Vagina (tissue), 2 donors: ENCODE data around the gene RNF223. TPM values are rescaled to one million over a fixed set of nuclear protein-coding genes. Genes with fewer than 3 reads are reported as not detected.

Experiments
- DNase-seq, 2 donors: peaks; one replicate each; pipeline ENCODE4 v3.0.0-alpha.2; 2017; ENCODE audit errors: extremely low spot score in 2 of 2
- H3K27ac ChIP-seq: fragments of 200-600 bp; sonication (generic); one replicate; pipeline ENCODE4 v1.5.1; 2019
- H3K27me3 ChIP-seq: fragments of 200-600 bp; sonication (generic); one replicate; pipeline ENCODE4 v1.5.1; 2019
- H3K36me3 ChIP-seq, 2 donors: fragments of 200-600 bp; sonication (generic); one replicate each; pipeline ENCODE4 v1.5.1; 2017 to 2019
- H3K4me1 ChIP-seq: fragments of 200-600 bp; sonication (generic); one replicate; pipeline ENCODE4 v1.5.1; 2019
- H3K4me3 ChIP-seq, 2 donors: fragments of 200-600 bp; sonication (generic); 1 replicate in 1 of 2; 2 replicates in 1 of 2; pipeline ENCODE4 v1.5.1; 2016 to 2019
- H3K9me3 ChIP-seq: fragments of 200-600 bp; sonication (generic); one replicate; pipeline ENCODE4 v1.5.1; 2019
- CTCF ChIP-seq, 3 experiments: fragments of 450-650 bp in 2 of 3; fragments of 200-600 bp in 1 of 3; sonication (generic) in 1 of 3; IDR thresholded peaks; one replicate each; pipeline ENCODE4 v1.5.1; 2017 to 2019; ENCODE audit warnings: antibody characterized with exemption in 3 of 3, mild to moderate bottlenecking in 2 of 3, moderate library complexity in 2 of 3
- POLR2A ChIP-seq, 2 donors: fragments of 450-650 bp; IDR thresholded peaks; one replicate each; pipeline ENCODE4 v1.6.1; 2017; ENCODE audit warnings: antibody characterized with exemption in 2 of 2, mild to moderate bottlenecking in 2 of 2, moderate library complexity in 2 of 2
- POLR2AphosphoS5 ChIP-seq, 2 donors: sonication (generic); formaldehyde crosslinking; IDR thresholded peaks; one replicate each; pipeline ENCODE4 v1.9.0; 2017; ENCODE audit warnings: antibody characterized with exemption in 2 of 2, mild to moderate bottlenecking in 2 of 2, low read depth in 1 of 2; ENCODE audit not compliant: insufficient read depth in 1 of 2
- intact Hi-C: fragments of 100-400 bp; cut with DNase I; formaldehyde crosslinking; loops from one replicate; pipeline ENCODE4 v1.15.1; 2023
- total RNA-seq: library from RNA; depleted of rRNA; stranded (reverse); fragments of >200 nt; gene quantifications from one replicate; pipeline ENCODE4 v1.2.3, GENCODE V29; 2016

The RNF223 gene
- total RNA-seq, 1 donor from 2014 or later, result 4.9 TPM

GRCh38 chr1:1120866-1121591 is 46.9 kb upstream of the RNF223 start:
- no peak for TF ChIP-seq POLR2A (IDR thresholded peaks at IDR 0.05)
- TF ChIP-seq POLR2AphosphoS5 (IDR thresholded peaks at IDR 0.05; ENCODE audit: insufficient read depth in 1 of 2, low read depth in 1 of 2), result no peak
- no peak for TF ChIP-seq CTCF (IDR thresholded peaks at IDR 0.05)
- H3K4me3 ChIP-seq, result no peak overlapping the region
- H3K27me3 ChIP-seq, result no peaks in the 10 kb centered on the region
- no peaks in the 10 kb centered on the region for H3K36me3 ChIP-seq
- H3K27ac ChIP-seq, result no peak overlapping the region
- H3K9me3 ChIP-seq, result no peaks in the 10 kb centered on the region
- no peak for DNase-seq
- H3K4me1 ChIP-seq, result peaks cover 17% of the 10 kb centered on the region
- intact Hi-C loops, result loop anchor here (5.0 to 10.0 kb wide), 2 partner anchors 114 to 171 kb away; partner anchors contain the start of genes B3GALT6 and SDF4

GRCh38 chr1:1120096-1120495 is 46.0 kb upstream of the RNF223 start:
- TF ChIP-seq CTCF (IDR thresholded peaks at IDR 0.05), result no peak
- TF ChIP-seq POLR2A (IDR thresholded peaks at IDR 0.05), result no peak
- TF ChIP-seq POLR2AphosphoS5 (IDR thresholded peaks at IDR 0.05; ENCODE audit: insufficient read depth in 1 of 2, low read depth in 1 of 2), result no peak
- intact Hi-C loops, result loop anchor here (5.0 to 10.0 kb wide), 2 partner anchors 115 to 172 kb away; partner anchors contain the start of genes B3GALT6 and SDF4
- Histone ChIP-seq H3K27ac (no peak overlapping the region), H3K4me3 (no peak overlapping the region), H3K4me1 (peaks cover 21% of the 10 kb centered on the region), H3K27me3 (no peaks in the 10 kb centered on the region), H3K36me3 (no peaks in the 10 kb centered on the region), H3K9me3 (no peaks in the 10 kb centered on the region)
- no peak for DNase-seq

- Histone ChIP-seq H3K27me3 (no peaks in the 10 kb centered on the region), H3K4me1 (peaks cover 28% of the 10 kb centered on the region), H3K27ac (no peak overlapping the region), H3K4me3 (no peak overlapping the region), H3K36me3 (no peaks in the 10 kb centered on the region), H3K9me3 (no peaks in the 10 kb centered on the region)
- intact Hi-C loops, result no loop called here
- DNase-seq, result no peak
- TF ChIP-seq POLR2AphosphoS5 (IDR thresholded peaks at IDR 0.05; ENCODE audit: insufficient read depth in 1 of 2, low read depth in 1 of 2) (no peak), POLR2A (IDR thresholded peaks at IDR 0.05) (no peak), CTCF (IDR thresholded peaks at IDR 0.05) (no peak)
Measured at GRCh38 chr1:1119272-1119890, 45.3 kb upstream of the RNF223 start.

- TF ChIP-seq POLR2A (IDR thresholded peaks at IDR 0.05), result no peak
- no peak for TF ChIP-seq CTCF (IDR thresholded peaks at IDR 0.05)
- no peak for TF ChIP-seq POLR2AphosphoS5 (IDR thresholded peaks at IDR 0.05; ENCODE audit: insufficient read depth in 1 of 2, low read depth in 1 of 2)
- DNase-seq, result no peak
- Histone ChIP-seq H3K27me3 (no peaks in the 10 kb centered on the region), H3K27ac (no peak overlapping the region), H3K4me3 (no peak overlapping the region), H3K36me3 (no peaks in the 10 kb centered on the region), H3K4me1 (peaks cover 30% of the 10 kb centered on the region), H3K9me3 (no peaks in the 10 kb centered on the region)
- intact Hi-C loops, result no loop called here
Measured at GRCh38 chr1:1118876-1119220, 44.7 kb upstream of the RNF223 start.
